ENCODE results near the gene APOOL.
"Not testable (repeated sequence)": the region's sequence is repeated elsewhere in the genome, so short reads cannot be mapped to it uniquely, and the experiment has no call there.

Gene APOOL

DNA sequence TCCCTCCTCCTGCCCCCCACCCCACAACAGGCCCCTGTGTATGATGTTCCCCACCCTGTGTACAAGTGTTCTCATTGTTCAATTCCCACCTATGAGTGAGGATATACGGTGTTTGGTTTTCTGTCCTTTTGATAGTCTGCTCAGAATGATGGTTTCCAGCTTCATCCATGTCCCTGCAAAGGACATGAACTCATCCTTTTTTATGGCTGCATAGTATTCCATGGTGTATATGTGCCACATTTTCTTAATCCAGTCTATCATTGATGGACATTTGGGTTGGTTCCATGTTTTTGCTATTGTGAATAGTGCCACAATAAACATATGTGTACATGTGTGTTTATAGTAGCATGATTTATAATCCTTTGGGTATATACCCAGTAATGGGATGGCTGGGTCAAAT, 73.6 kb downstream of the APOOL start:
- H3K27ac ChIP-seq (ENCODE audit: low read depth, low read length); H3K36me3 ChIP-seq (ENCODE audit: insufficient read depth, low read length); H3K4me3 ChIP-seq (ENCODE audit: low read depth, low read length); H3K27me3 ChIP-seq (ENCODE audit: insufficient read depth, low read length); H3K4me1 ChIP-seq (ENCODE audit: control insufficient read depth, insufficient read depth, low read length, unreplicated experiment); H3K79me2 ChIP-seq (ENCODE audit: control insufficient read depth, insufficient read depth, low read length, unreplicated experiment); H2AFZ ChIP-seq (ENCODE audit: low read length, unreplicated experiment): not testable (repeated sequence)

DNA sequence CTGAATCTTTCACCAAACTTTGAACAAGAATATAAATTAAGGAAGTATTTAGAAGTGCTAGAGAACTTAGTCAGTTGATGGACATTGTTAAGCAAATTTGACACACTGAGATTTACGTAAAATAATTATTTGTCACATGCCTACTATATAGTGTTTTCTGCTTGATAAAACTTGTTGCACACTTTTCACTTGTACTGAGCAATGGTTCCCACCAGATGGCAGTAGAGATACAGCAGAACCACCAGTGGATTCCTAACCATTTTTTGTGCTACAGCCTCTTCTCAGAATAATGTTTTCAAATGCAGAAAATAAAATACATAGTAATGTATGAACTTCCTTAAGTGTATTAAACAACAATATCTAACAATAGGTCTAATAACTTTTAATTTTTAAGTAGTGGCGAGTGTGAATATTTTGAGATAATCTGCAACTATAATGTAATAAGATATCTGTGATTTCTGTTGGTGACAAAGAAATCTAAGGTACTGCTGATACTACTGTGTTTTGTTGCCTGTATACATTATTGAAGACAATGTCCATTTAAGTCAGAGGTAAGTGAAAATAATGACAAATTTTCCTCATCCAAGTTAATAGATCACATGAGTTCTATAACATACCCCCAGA, 81.2 kb downstream of the APOOL start:
- H3K4me3 ChIP-seq (ENCODE audit: low read depth, low read length), result no peak overlapping the region
- H3K27me3 ChIP-seq (ENCODE audit: insufficient read depth, low read length), result no peaks in the 10 kb centered on the region
- H3K4me1 ChIP-seq (ENCODE audit: control insufficient read depth, insufficient read depth, low read length, unreplicated experiment), result peaks cover 6% of the 10 kb centered on the region
- H3K79me2 ChIP-seq (ENCODE audit: control insufficient read depth, insufficient read depth, low read length, unreplicated experiment), result no peaks in the 10 kb centered on the region
- H3K36me3 ChIP-seq (ENCODE audit: insufficient read depth, low read length), result 0 out of 2 replicates have a peak, but pooled peaks cover 6% of the 10 kb centered on the region
- no peak overlapping the region for H3K27ac ChIP-seq (ENCODE audit: low read depth, low read length)
- H2AFZ ChIP-seq (ENCODE audit: low read length, unreplicated experiment), result no peak overlapping the region

DNA sequence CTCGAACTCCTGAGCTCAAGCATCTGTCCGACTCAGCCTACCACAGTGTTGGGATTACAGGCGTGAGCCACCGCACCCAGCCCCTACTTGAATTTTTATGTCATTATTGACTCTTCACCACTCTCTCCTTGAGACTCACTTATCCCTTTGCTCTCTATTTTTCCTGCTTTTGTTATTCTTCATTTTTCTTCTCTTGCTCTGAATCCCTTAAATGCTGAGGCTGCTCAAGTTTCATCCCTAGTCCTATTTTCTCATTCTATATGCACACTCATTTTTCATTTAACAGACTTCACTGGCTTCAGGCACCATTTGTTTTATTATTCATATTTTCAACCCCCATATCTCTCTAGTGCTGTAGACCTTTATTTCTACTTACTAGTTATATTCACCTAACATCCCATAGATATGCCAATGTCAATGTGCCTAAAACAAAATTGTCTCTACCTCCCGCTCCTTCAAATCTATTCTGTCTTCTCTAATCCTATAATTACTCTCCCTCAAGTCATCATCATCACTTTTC, 85.7 kb downstream of the APOOL start:
- H3K27me3 ChIP-seq (ENCODE audit: insufficient read depth, low read length), result no peaks in the 10 kb centered on the region
- H2AFZ ChIP-seq (ENCODE audit: low read length, unreplicated experiment), result no peak overlapping the region

DNA sequence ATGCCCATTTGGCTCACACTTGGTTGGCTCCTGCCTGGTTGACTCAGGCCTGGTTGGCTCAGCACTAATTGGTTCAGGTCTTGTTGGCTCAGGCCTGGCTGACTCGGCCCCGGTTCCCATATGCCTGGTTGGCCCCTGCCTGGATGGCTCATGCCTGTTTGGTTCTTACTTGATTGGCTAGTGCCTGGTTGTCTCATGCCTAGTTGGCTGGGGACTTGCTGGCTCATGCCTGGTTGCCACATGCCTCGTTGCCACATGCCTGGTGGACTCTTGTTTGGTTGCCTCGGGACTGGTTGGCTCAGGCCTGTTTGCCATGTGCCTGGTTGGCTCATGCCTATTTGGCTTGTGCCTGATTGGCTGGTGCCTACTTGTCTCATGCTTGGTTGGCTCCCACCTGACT, 103.7 kb downstream of the APOOL start:
- H2AFZ ChIP-seq (ENCODE audit: low read length, unreplicated experiment), result no peak overlapping the region
- no peak overlapping the region for H3K27ac ChIP-seq (ENCODE audit: low read depth, low read length)
- no peak overlapping the region for H3K4me3 ChIP-seq (ENCODE audit: low read depth, low read length)
- H3K36me3 ChIP-seq (ENCODE audit: insufficient read depth, low read length), result no peaks in the 10 kb centered on the region
- no peaks in the 10 kb centered on the region for H3K79me2 ChIP-seq (ENCODE audit: control insufficient read depth, insufficient read depth, low read length, unreplicated experiment)
- H3K4me1 ChIP-seq (ENCODE audit: control insufficient read depth, insufficient read depth, low read length, unreplicated experiment), result no peaks in the 10 kb centered on the region
- no peaks in the 10 kb centered on the region; the same call in 1 of the 2 replicates for H3K27me3 ChIP-seq (ENCODE audit: insufficient read depth, low read length)

More for the DNA sequence above, 85.7 kb downstream of the APOOL start:
- H3K4me1 ChIP-seq (ENCODE audit: control insufficient read depth, insufficient read depth, low read length, unreplicated experiment), result no peaks in the 10 kb centered on the region
- no peaks in the 10 kb centered on the region for H3K79me2 ChIP-seq (ENCODE audit: control insufficient read depth, insufficient read depth, low read length, unreplicated experiment)
- H3K36me3 ChIP-seq (ENCODE audit: insufficient read depth, low read length), result 0 out of 2 replicates have a peak, but pooled peaks cover 6% of the 10 kb centered on the region
- no peak overlapping the region for H3K4me3 ChIP-seq (ENCODE audit: low read depth, low read length)
- no peak overlapping the region for H3K27ac ChIP-seq (ENCODE audit: low read depth, low read length)

DNA sequence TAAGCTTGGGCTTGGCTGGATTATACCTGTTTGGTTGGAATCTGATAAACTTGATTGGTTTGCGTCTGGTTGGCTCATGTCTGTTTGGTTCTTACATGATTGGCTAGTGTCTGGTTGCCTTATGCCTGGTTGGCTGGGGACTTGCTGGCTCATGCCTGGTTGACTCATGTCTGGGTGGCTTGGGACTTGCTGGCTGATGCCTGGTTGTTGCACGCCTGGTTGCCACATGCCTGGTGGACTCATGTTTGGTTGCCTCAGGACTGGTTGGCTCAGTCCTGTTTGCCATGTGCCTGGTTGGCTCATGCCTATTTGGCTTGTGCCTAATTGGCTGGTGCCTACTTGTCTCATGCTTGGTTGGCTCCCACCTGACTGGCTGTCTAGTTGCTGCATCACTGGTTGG, 104.5 kb downstream of the APOOL start:
- Histone ChIP-seq H2AFZ (ENCODE audit: low read length, unreplicated experiment) (no peak overlapping the region), H3K27me3 (ENCODE audit: insufficient read depth, low read length) (no peaks in the 10 kb centered on the region; the same call in 1 of the 2 replicates), H3K79me2 (ENCODE audit: control insufficient read depth, insufficient read depth, low read length, unreplicated experiment) (no peaks in the 10 kb centered on the region), H3K27ac (ENCODE audit: low read depth, low read length) (no peak overlapping the region), H3K36me3 (ENCODE audit: insufficient read depth, low read length) (no peaks in the 10 kb centered on the region), H3K4me3 (ENCODE audit: low read depth, low read length) (no peak overlapping the region), H3K4me1 (ENCODE audit: control insufficient read depth, insufficient read depth, low read length, unreplicated experiment) (no peaks in the 10 kb centered on the region)

DNA sequence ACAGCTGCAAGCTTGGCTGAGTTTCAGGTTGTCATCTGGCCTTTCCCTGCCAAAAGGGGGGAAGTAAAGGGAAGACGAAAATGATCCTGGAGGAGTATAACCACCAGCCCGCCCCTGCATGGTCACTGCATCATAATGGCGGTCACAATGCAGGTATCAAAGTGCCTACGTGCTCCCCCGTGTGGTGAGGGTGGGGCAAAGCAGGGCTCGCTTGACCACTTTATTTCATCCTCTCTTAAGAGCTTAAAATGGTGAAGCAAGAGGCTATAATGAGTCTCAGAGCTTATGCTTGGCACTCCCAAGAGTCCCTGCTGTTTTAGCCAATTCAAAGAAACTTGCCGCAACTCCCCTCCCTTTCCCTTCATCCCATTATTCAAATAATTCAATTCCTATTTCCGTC, 105.6 kb downstream of the APOOL start:
- no peaks in the 10 kb centered on the region for H3K4me1 ChIP-seq (ENCODE audit: control insufficient read depth, insufficient read depth, low read length, unreplicated experiment)
- H3K27ac ChIP-seq (ENCODE audit: low read depth, low read length), result no peak overlapping the region
- H2AFZ ChIP-seq (ENCODE audit: low read length, unreplicated experiment), result no peak overlapping the region
- H3K4me3 ChIP-seq (ENCODE audit: low read depth, low read length), result no peak overlapping the region
- no peaks in the 10 kb centered on the region for H3K36me3 ChIP-seq (ENCODE audit: insufficient read depth, low read length)
- H3K27me3 ChIP-seq (ENCODE audit: insufficient read depth, low read length), result no peaks in the 10 kb centered on the region
- no peaks in the 10 kb centered on the region for H3K79me2 ChIP-seq (ENCODE audit: control insufficient read depth, insufficient read depth, low read length, unreplicated experiment)

DNA sequence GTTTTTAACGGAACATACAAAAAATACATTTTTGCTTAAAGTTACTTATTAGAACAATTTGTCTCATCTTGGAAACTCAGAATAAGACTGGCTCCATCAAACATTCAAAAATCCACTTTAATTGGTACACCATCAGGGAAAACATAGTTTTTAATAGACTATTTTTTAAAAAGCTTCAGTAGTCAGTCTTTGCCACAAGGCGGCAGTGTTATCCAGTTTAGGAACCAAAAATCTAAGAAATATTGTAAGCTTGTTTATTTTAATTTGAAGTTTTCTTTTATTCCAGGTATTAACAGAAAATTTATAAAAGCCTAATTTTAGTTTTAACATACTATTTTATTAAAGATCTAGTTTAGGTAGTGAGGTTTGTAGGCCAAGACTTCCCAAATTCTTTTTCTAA, 107.7 kb downstream of the APOOL start:
- no peak overlapping the region for H2AFZ ChIP-seq (ENCODE audit: low read length, unreplicated experiment)
- no peaks in the 10 kb centered on the region for H3K79me2 ChIP-seq (ENCODE audit: control insufficient read depth, insufficient read depth, low read length, unreplicated experiment)
- no peaks in the 10 kb centered on the region for H3K27me3 ChIP-seq (ENCODE audit: insufficient read depth, low read length)
- no peak overlapping the region for H3K27ac ChIP-seq (ENCODE audit: low read depth, low read length)
- H3K4me1 ChIP-seq (ENCODE audit: control insufficient read depth, insufficient read depth, low read length, unreplicated experiment), result no peaks in the 10 kb centered on the region
- no peak overlapping the region for H3K4me3 ChIP-seq (ENCODE audit: low read depth, low read length)
- H3K36me3 ChIP-seq (ENCODE audit: insufficient read depth, low read length), result no peaks in the 10 kb centered on the region

DNA sequence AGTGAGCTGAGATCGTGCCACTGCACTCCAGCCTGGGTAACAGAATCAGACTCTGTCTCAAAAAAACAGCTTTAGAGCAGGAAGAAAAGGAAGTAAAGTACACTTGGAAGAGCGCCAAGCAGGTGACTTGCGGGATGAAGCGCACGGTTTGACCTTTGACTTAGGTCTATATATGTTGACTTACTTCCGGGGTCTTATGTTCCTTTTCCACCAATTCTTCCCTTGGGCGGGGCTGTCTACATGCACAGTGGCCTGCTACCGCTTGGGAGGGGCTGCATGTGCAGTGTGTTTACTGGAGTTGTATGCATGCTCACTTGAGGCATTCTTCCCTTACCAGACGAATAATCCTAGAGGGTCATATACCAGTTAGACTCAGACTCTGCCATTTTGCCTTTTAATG, 108.6 kb downstream of the APOOL start:
- H3K27ac ChIP-seq (ENCODE audit: low read depth, low read length), result no peak overlapping the region
- no peaks in the 10 kb centered on the region for H3K27me3 ChIP-seq (ENCODE audit: insufficient read depth, low read length)
- H3K79me2 ChIP-seq (ENCODE audit: control insufficient read depth, insufficient read depth, low read length, unreplicated experiment), result no peaks in the 10 kb centered on the region
- no peak overlapping the region for H3K4me3 ChIP-seq (ENCODE audit: low read depth, low read length)
- no peaks in the 10 kb centered on the region for H3K4me1 ChIP-seq (ENCODE audit: control insufficient read depth, insufficient read depth, low read length, unreplicated experiment)
- H2AFZ ChIP-seq (ENCODE audit: low read length, unreplicated experiment), result no peak overlapping the region
- H3K36me3 ChIP-seq (ENCODE audit: insufficient read depth, low read length), result no peaks in the 10 kb centered on the region

DNA sequence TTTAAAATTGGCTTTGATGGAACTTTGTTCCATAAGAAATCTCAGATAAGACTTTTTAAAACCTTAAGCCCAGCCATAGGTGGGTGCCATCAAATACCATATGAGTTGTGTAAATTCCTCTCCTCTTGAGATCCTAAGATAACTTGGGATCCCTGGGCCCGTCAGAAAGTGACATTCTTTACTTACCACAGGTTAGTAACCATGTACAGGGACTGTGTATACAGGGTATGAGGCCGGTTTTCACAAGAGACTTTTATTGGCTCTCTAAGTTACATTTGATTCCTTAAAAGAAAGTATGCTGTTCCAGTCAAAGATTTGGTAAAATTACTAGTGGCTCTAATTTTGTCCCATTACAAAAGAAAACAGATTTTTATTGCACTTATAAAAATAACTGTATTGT, 110.1 kb downstream of the APOOL start:
- Histone ChIP-seq H2AFZ (ENCODE audit: low read length, unreplicated experiment) (no peak overlapping the region), H3K27ac (ENCODE audit: low read depth, low read length) (no peak overlapping the region), H3K36me3 (ENCODE audit: insufficient read depth, low read length) (no peaks in the 10 kb centered on the region), H3K4me3 (ENCODE audit: low read depth, low read length) (no peak overlapping the region), H3K4me1 (ENCODE audit: control insufficient read depth, insufficient read depth, low read length, unreplicated experiment) (no peaks in the 10 kb centered on the region), H3K27me3 (ENCODE audit: insufficient read depth, low read length) (no peaks in the 10 kb centered on the region), H3K79me2 (ENCODE audit: control insufficient read depth, insufficient read depth, low read length, unreplicated experiment) (no peaks in the 10 kb centered on the region)

DNA sequence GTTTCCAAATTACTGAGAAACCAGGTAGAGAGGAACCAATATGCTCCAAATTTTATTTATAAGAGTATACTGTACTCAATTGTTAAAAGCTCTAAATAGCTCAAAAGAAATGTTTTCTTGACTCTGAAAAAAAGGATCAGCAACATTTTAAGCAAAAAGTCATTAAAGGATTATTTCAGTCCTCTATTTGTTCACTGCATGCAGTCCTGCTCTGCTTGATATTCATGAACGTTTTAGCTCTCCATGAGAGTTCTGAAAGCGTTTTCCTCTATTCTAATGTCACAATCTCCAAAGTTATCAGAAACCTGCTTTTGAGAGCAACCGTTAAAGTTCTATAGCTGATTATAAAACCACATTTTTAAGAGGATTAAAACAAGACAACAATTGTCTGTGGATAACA, 110.5 kb downstream of the APOOL start:
- H3K4me1 ChIP-seq (ENCODE audit: control insufficient read depth, insufficient read depth, low read length, unreplicated experiment), result no peaks in the 10 kb centered on the region
- no peak overlapping the region for H3K4me3 ChIP-seq (ENCODE audit: low read depth, low read length)
- no peaks in the 10 kb centered on the region for H3K79me2 ChIP-seq (ENCODE audit: control insufficient read depth, insufficient read depth, low read length, unreplicated experiment)
- no peaks in the 10 kb centered on the region for H3K36me3 ChIP-seq (ENCODE audit: insufficient read depth, low read length)
- H3K27me3 ChIP-seq (ENCODE audit: insufficient read depth, low read length), result no peaks in the 10 kb centered on the region
- no peak overlapping the region for H2AFZ ChIP-seq (ENCODE audit: low read length, unreplicated experiment)
- H3K27ac ChIP-seq (ENCODE audit: low read depth, low read length), result no peak overlapping the region

DNA sequence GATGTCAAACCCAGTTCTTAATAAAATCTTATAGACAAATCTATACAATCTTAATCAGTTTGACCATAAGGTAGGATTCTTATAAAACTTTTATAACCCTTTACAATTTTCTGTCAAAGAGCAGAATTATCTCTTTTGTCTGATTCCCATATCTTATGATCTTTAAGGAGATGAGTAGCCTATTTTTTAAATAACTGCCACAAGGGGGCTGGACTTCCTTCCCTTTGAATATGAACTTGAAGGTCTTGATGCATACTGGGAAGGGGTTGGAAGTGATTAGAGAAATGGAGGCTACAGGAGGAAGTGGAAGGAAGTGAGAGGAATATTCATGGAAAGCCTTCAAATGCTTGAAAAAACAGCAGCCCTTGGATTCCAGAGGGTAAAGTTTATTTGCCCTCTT, 111.1 kb downstream of the APOOL start:
- H3K79me2 ChIP-seq (ENCODE audit: control insufficient read depth, insufficient read depth, low read length, unreplicated experiment), result no peaks in the 10 kb centered on the region
- no peaks in the 10 kb centered on the region for H3K4me1 ChIP-seq (ENCODE audit: control insufficient read depth, insufficient read depth, low read length, unreplicated experiment)
- H3K36me3 ChIP-seq (ENCODE audit: insufficient read depth, low read length), result no peaks in the 10 kb centered on the region
- no peak overlapping the region for H3K4me3 ChIP-seq (ENCODE audit: low read depth, low read length)
- no peak overlapping the region for H3K27ac ChIP-seq (ENCODE audit: low read depth, low read length)
- H2AFZ ChIP-seq (ENCODE audit: low read length, unreplicated experiment), result no peak overlapping the region
- no peaks in the 10 kb centered on the region for H3K27me3 ChIP-seq (ENCODE audit: insufficient read depth, low read length)

All from ACC112 (cell line).